DND-41 (cell line): ENCODE data around the gene C1QTNF5.

Experiments
- ATAC-seq: fragments of 200-7000 bp; cut with Tn5 transposase; 3 replicates; pipeline ENCODE4 v1.9.1; 2021; ENCODE audit warnings: low read depth; ENCODE audit not compliant: insufficient read depth
- DNase-seq: peaks from one replicate; pipeline ENCODE4 v3.0.0-alpha.2; 2020
- H2AFZ ChIP-seq: 2 replicates; pipeline ENCODE4 v1.6.0; 2012; ENCODE audit warnings: low read depth, low read length
- H3K27ac ChIP-seq: 2 replicates; pipeline ENCODE4 v1.5.1; 2012; ENCODE audit warnings: low read length, inconsistent platforms
- H3K27me3 ChIP-seq: fragments of 200-600 bp; sonication (generic); 2 replicates; pipeline ENCODE4 v1.6.0; 2012; ENCODE audit warnings: low read length, mild to moderate bottlenecking, inconsistent platforms; ENCODE audit not compliant: insufficient read depth, poor library complexity
- H3K36me3 ChIP-seq: 2 replicates; pipeline ENCODE4 v1.5.1; 2012; ENCODE audit warnings: low read length, inconsistent platforms; ENCODE audit not compliant: insufficient read depth
- H3K4me1 ChIP-seq: 2 replicates; pipeline ENCODE4 v1.5.1; 2012; ENCODE audit warnings: mild to moderate bottlenecking, low read length; ENCODE audit not compliant: insufficient read depth
- H3K4me2 ChIP-seq: 2 replicates; pipeline ENCODE4 v1.6.0; 2012; ENCODE audit warnings: mild to moderate bottlenecking, moderate library complexity, low read length, inconsistent platforms; ENCODE audit not compliant: insufficient read depth
- H3K4me3 ChIP-seq, 2 experiments: fragments of 200-600 bp in 1 of 2; shearing (Covaris generic) in 1 of 2; 2 replicates each; pipeline ENCODE4 v1.5.1; 2012 to 2016; ENCODE audit warnings: inconsistent platforms in 2 of 2, low read length in 2 of 2, mild to moderate bottlenecking in 2 of 2, low read depth in 1 of 2, moderate library complexity in 1 of 2
- H3K79me2 ChIP-seq: 2 replicates; pipeline ENCODE4 v1.6.0; 2012; ENCODE audit warnings: low read length, inconsistent platforms; ENCODE audit not compliant: insufficient read depth
- H3K9ac ChIP-seq: 2 replicates; pipeline ENCODE4 v1.6.0; 2012; ENCODE audit warnings: low read depth, mild to moderate bottlenecking, inconsistent platforms, low read length, moderate library complexity
- H3K9me3 ChIP-seq: 2 replicates; pipeline ENCODE4 v1.5.1; 2012; ENCODE audit warnings: low read length, moderate library complexity, mild to moderate bottlenecking, inconsistent platforms; ENCODE audit not compliant: insufficient read depth, severe bottlenecking
- H4K20me1 ChIP-seq: 2 replicates; pipeline ENCODE4 v1.6.0; 2012; ENCODE audit warnings: low read length; ENCODE audit not compliant: insufficient read depth
- EZH2 ChIP-seq: IDR thresholded peaks from 3 replicates; pipeline ENCODE4 v1.6.1; 2012; ENCODE audit warnings: borderline replicate concordance, low read depth, mild to moderate bottlenecking, moderate library complexity, low read length, inconsistent platforms; ENCODE audit not compliant: severe bottlenecking
- TF ChIP-seq, protein P1 (sequence below): IDR thresholded peaks from 2 replicates; pipeline ENCODE4 v1.5.1; 2012; ENCODE audit warnings: borderline replicate concordance, low read length, moderate library complexity, mild to moderate bottlenecking; ENCODE audit not compliant: poor library complexity, severe bottlenecking; ENCODE audit errors: extremely low read depth

The C1QTNF5 gene

DNA sequence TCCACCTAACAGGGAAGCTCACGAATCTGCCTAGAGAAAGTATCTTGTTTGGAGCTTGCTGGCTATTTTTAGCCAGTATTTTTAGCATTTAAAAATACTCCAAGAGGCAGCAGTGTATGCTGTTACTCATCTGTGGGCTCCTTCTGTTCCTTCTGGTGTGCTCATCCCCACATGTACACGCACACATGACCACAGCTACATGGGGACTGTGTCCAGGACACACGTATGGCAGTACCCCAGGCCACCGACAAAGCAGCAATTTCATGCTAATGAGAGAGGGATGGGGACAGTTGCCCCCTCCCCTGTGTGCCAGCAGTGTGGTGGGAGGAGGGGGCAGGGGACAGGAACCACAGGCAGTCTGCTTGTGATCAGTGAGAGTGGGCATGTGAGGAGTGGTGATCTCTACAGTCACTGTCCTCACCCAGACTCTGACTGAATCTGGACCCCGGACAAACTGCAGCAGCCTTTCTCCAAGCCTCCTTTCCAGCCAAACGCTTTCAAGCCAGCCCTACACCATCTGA, 24.4 kb upstream of the C1QTNF5 start:
- H3K27ac ChIP-seq = no peak overlapping the region
- DNase-seq (no peak), ATAC-seq (no peak)
- no peak for TF ChIP-seq EZH2
- TF ChIP-seq, protein P1, sequence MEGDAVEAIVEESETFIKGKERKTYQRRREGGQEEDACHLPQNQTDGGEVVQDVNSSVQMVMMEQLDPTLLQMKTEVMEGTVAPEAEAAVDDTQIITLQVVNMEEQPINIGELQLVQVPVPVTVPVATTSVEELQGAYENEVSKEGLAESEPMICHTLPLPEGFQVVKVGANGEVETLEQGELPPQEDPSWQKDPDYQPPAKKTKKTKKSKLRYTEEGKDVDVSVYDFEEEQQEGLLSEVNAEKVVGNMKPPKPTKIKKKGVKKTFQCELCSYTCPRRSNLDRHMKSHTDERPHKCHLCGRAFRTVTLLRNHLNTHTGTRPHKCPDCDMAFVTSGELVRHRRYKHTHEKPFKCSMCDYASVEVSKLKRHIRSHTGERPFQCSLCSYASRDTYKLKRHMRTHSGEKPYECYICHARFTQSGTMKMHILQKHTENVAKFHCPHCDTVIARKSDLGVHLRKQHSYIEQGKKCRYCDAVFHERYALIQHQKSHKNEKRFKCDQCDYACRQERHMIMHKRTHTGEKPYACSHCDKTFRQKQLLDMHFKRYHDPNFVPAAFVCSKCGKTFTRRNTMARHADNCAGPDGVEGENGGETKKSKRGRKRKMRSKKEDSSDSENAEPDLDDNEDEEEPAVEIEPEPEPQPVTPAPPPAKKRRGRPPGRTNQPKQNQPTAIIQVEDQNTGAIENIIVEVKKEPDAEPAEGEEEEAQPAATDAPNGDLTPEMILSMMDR = no peak
- H3K79me2 ChIP-seq = no peaks in the 10 kb centered on the region
- peaks cover 24% of the 10 kb centered on the region for H3K27me3 ChIP-seq
- H4K20me1 ChIP-seq = no peaks in the 10 kb centered on the region
- no peaks in the 10 kb centered on the region for H3K4me1 ChIP-seq
- H2AFZ ChIP-seq = no peak overlapping the region
- no peak overlapping the region for H3K4me2 ChIP-seq
- no peak overlapping the region for H3K9ac ChIP-seq
- H3K9me3 ChIP-seq = no peaks in the 10 kb centered on the region
- H3K4me3 ChIP-seq = no peak overlapping the region
- no peaks in the 10 kb centered on the region for H3K36me3 ChIP-seq

DNA sequence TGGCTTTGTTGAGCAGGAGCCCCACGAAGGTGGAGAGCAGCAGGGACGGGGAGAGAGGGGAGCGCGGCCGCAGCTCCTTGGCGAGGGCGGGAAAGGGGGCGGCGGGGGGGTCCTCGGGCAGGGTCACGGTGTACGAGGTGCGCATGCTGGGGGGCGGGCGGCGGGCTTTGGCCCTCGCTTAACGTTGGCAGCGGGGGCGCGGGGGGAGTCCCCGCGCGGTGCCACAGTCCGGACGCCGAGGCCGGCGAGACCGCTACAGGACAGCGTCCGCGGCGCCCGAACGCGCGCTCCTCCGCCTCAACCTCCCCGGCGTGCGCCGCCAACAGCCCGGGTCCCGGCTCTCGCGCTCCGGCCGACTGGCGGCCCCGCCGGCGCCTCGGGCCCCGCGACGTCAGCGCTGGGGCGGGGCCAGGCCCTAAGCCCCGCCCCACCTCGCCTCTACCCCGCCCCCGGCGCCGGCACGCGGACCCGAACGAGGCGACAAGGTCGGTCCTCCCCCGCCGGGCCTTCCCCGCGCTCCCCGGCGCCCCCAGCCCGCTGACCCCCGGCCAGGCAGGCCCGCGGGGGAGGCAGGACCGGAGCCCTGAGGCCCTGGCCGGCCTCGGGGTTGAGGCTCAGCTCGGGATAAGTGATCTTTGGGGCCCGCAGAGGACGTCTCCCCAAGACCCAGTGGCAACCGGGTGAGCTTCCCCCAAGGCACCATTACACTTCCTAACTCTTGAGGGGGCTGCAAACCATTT, 23.3 kb upstream of the C1QTNF5 start:
- Histone ChIP-seq H4K20me1 (no peaks in the 10 kb centered on the region), H3K27me3 (peaks cover 26% of the 10 kb centered on the region), H3K79me2 (no peaks in the 10 kb centered on the region), H3K9me3 (no peaks in the 10 kb centered on the region), H3K36me3 (no peaks in the 10 kb centered on the region), H3K27ac (no peak overlapping the region), H3K4me3 (no peak overlapping the region), H3K4me1 (no peaks in the 10 kb centered on the region), H3K9ac (no peak overlapping the region), H2AFZ (no peak overlapping the region), H3K4me2 (no peak overlapping the region)
- no peak for TF ChIP-seq EZH2
- TF ChIP-seq, protein P1 = no peak
- ATAC-seq = no peak
- DNase-seq = no peak

- DNase-seq (no peak), ATAC-seq (no peak)
- no peak overlapping the region for H3K4me2 ChIP-seq
- H3K4me1 ChIP-seq = no peaks in the 10 kb centered on the region
- TF ChIP-seq EZH2 = no peak
- H3K36me3 ChIP-seq = no peaks in the 10 kb centered on the region
- H3K9me3 ChIP-seq = no peaks in the 10 kb centered on the region
- H3K27me3 ChIP-seq = peaks cover 25% of the 10 kb centered on the region
- no peak overlapping the region for H3K27ac ChIP-seq
- H4K20me1 ChIP-seq = no peaks in the 10 kb centered on the region
- no peaks in the 10 kb centered on the region for H3K79me2 ChIP-seq
- no peak overlapping the region for H3K9ac ChIP-seq
- no peak overlapping the region for H2AFZ ChIP-seq
- no peak overlapping the region for H3K4me3 ChIP-seq
These were observed 22.6 kb upstream of the C1QTNF5 start for GRCh38 chr11:119363081-119363850.

DNA sequence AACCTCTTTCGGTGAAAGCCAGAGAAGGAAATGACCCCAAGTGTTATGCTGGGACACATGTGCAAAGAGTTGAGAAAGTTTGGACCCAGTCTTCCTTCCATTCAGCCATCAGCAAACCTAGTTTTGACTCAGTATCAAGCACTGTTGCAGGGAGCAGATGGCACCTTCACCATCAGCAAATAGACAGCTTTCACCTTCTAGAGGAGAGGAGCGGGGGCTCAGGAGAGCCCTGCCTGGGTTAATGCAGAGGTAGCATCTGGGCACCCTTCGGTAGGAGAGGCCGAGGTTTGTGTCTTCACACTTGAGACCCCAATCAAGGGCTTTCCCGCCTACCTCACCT, 22.0 kb upstream of the C1QTNF5 start:
- Histone ChIP-seq H3K4me3 (no peak overlapping the region), H3K27me3 (peaks cover 29% of the 10 kb centered on the region), H4K20me1 (no peaks in the 10 kb centered on the region), H3K4me2 (no peak overlapping the region), H3K4me1 (no peaks in the 10 kb centered on the region), H3K27ac (no peak overlapping the region), H3K79me2 (no peaks in the 10 kb centered on the region), H3K9ac (no peak overlapping the region), H2AFZ (no peak overlapping the region), H3K36me3 (no peaks in the 10 kb centered on the region), H3K9me3 (no peaks in the 10 kb centered on the region)
- TF ChIP-seq, protein P1 = no peak
- TF ChIP-seq EZH2 = no peak
- DNase-seq (no peak), ATAC-seq (no peak)
